GM10266 (cell line): ENCODE measurements around the gene MYF5.
A peak's percentile ranks its signal among the peaks of the same experiment; 100 is the strongest.

ENCODE experiments used
- DNase-seq: peaks from one replicate; pipeline ENCODE4 v3.0.0; 2012; ENCODE audit errors: extremely low spot score
- TF ChIP-seq, protein P1 (sequence below): IDR thresholded peaks from 2 replicates; pipeline ENCODE4 v1.5.1; 2012; ENCODE audit warnings: mild to moderate bottlenecking, low read depth; ENCODE audit not compliant: control insufficient read depth, insufficient read depth; ENCODE audit errors: missing control alignments

MYF5 gene

DNA sequence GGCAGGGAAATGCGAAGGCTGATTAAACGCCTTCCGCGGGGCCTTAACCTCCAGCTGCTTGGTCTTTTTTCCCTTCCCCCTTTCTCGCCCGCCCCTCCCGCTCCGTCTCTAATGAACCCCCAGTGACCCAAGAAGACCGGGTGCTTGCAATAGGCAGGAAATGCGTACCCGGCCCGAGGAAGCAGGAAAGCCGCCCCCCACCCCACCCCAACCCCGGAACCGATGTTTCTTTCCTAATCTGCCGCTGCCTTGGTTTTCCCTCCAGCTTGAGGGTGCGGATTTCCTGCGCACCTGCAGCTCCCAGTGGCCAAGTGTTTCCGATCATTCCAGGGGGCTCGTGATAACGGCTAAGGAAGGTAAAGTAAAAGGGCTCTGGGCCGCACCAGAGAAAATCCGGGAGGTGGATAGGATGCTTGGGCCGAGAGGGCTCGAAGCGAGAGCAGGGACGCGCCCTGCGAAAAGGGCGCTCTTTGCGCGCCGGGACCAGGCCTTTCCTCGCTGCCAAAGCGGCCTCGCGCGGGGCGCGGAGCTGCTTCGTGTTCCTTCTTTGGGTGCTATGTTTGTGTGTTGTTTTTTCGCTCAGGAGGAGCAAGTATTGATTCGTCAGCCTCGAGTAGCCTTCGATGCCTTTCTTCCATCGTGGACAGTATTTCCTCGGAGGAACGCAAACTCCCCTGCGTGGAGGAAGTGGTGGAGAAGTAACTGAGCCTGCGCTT lies 8.3 kb upstream of the MYF5 start:
- TF ChIP-seq, protein P1, sequence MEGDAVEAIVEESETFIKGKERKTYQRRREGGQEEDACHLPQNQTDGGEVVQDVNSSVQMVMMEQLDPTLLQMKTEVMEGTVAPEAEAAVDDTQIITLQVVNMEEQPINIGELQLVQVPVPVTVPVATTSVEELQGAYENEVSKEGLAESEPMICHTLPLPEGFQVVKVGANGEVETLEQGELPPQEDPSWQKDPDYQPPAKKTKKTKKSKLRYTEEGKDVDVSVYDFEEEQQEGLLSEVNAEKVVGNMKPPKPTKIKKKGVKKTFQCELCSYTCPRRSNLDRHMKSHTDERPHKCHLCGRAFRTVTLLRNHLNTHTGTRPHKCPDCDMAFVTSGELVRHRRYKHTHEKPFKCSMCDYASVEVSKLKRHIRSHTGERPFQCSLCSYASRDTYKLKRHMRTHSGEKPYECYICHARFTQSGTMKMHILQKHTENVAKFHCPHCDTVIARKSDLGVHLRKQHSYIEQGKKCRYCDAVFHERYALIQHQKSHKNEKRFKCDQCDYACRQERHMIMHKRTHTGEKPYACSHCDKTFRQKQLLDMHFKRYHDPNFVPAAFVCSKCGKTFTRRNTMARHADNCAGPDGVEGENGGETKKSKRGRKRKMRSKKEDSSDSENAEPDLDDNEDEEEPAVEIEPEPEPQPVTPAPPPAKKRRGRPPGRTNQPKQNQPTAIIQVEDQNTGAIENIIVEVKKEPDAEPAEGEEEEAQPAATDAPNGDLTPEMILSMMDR: no peak
- DNase-seq: no peak

DNA sequence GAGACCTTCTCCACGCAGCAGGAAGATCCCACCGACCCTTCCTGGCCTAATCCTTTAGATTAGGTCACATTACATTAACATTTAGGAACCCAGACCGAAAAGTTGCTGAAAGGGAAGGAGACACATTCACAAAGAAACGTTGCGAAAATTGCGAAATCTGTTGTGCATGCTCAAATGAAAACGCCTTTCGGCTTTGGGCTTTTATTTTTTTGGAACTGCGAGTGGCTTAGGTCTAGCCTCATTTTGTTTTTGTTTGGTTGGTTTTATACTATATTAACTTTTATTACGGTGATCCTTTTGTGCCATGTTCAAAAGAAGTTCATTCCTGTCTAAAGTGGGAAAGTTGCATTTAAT lies 7.8 kb upstream of the MYF5 start:
- TF ChIP-seq, protein P1: no peak
- DNase-seq: no peak

DNA sequence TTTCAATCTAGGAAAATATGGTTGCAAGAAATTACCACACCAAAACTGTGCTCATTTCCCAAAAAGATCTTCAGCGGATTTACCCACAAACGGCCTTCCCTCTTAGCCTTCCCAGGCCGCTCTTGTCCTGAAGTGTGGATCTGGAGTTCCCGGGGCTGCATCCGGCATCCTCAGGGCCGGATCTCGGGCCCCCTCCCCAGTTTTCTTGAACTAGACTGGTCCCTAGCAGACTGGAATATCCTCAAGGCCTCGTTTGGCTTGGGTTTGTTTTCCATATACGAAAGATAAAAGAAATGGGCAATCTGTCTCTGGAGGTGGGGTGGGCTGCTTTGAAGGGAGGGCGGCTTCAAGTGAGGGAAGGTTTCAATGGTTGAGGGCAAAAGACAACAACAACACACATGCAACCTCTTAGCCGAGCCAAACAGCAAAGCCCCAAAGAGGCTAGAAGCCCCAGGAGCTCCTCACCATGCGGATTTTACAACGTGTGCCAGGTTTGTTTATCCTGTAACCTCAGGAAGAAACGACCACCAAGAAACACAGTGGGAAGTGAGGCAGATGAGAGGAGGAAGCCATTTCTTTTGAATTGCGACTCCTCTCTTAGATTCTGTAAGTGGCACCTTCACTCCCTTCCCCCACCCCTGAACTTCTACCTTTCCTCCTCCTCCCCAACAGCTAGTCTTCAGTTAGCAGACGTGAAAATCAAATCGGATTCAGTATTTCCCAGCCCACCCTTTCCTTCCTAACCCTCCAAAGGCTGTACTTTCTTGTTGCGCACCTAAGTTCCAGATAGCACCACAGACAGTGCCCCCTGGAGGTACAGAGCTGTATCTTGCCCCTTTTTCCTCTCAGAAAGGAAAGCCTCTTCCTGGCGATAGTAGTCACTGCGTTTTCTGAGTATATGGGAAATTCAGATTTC lies 6.6 kb upstream of the MYF5 start:
- TF ChIP-seq, protein P1: peak; percentile 50
- peak; percentile 50 for DNase-seq

DNA sequence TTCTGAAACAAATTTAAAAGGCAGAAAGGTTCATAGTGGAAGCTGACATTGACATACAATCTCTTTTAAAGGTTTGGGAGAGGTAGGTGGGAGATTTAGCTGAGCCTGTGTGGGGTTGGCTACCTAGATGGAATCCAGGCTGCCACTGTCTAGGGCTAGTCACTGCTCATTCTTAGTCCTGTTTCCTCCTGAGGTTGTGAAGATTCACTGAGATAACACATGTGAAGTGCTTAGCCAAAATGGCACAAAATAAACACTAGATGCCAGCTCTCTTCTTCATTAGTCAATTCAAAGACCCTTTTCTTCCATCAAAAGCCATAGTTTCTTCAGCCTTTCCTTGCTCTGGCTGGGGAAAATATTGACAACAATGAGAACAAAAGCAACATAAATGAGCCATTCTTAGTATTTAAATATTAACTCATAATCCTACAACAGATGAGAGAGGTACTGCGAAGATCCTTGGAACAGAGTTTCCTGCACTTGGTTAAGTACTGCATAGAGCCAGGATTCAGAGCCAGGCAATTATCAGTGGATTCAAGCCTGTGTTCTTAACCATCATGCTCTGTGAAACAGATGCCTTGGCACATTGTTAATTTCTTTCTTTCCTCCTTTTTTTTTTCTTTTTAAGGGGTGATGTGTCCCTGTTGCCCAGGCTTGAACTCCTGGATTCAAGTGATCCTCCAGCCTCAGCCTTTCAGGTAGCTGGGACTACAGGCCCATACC lies 5.8 kb upstream of the MYF5 start:
- TF ChIP-seq, protein P1: no peak
- DNase-seq: no peak

DNA sequence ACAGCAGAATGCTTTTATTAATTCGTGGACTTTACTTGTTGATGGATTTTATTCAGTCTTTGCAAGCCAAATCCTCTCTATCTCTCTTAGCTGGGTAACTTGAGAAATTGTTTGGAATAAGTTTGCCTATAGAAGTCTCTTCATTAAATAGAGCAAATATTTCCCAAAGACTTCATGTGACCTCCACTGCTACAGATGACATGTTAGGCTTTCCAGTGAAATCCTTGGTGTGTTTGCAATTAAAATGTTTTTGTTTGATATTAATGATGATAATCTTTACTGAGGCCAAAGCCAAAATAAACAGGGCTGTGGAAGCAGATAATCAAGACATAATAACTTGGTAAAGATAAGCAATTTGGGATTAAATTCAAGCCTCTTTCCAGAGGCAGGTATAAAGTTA lies 4.8 kb upstream of the MYF5 start:
- TF ChIP-seq, protein P1: no peak
- DNase-seq: no peak

DNA sequence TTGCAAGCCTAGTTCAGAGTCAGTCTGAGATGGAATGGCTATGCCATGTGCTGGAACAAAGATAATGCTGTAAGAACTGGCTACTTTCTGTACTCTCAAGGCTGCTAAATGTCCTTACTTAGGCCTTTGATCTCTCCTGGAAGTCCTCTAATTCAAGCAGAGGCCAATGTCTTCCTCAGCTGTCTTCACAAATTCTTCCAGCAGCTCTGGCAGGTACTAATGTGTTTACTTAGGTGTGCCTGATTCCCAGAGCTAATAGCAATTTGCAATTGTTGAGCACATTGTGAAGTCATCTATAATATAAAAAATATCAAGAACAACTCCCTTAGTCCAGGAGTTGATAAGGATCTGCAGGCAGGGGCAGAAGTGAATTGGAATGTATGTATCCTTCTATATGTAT lies 3.8 kb upstream of the MYF5 start:
- TF ChIP-seq, protein P1: no peak
- no peak for DNase-seq
